GM23248 (cell line): ENCODE measurements around the gene CAMK1D. TPM values are rescaled to one million over a fixed set of nuclear protein-coding genes. Genes with fewer than 3 reads are reported as not detected.

Experiments used
- DNase-seq: peaks from one replicate; pipeline ENCODE4 v3.0.0-alpha.2; 2015
- H2AFZ ChIP-seq: fragments of 200-600 bp; sonication (generic); 2 replicates; pipeline ENCODE4 v1.6.1; 2016; ENCODE audit warnings: antibody characterized with exemption
- H3F3A ChIP-seq: fragments of 200-600 bp; sonication (generic); 2 replicates; pipeline ENCODE4 v1.6.1; 2016; ENCODE audit warnings: mild to moderate bottlenecking, antibody characterized with exemption, mixed run types; ENCODE audit not compliant: insufficient read depth
- H3K27ac ChIP-seq: fragments of 200-600 bp; sonication (generic); 2 replicates; pipeline ENCODE4 v1.5.1; 2016; ENCODE audit warnings: mild to moderate bottlenecking
- H3K27me3 ChIP-seq: fragments of 200-600 bp; sonication (generic); replicated peaks from 2 replicates; pipeline ENCODE4 v1.6.1; 2016; ENCODE audit warnings: mild to moderate bottlenecking; ENCODE audit not compliant: insufficient read depth
- H3K36me3 ChIP-seq: fragments of 200-600 bp; sonication (generic); 2 replicates; pipeline ENCODE4 v1.6.1; 2016; ENCODE audit warnings: low read depth, mild to moderate bottlenecking
- H3K4me1 ChIP-seq: fragments of 200-600 bp; sonication (generic); 2 replicates; pipeline ENCODE4 v1.6.1; 2016; ENCODE audit warnings: mild to moderate bottlenecking; ENCODE audit not compliant: insufficient read depth
- H3K4me2 ChIP-seq: fragments of 200-600 bp; sonication (generic); one replicate; pipeline ENCODE4 v1.6.1; 2016; ENCODE audit warnings: mild to moderate bottlenecking; ENCODE audit not compliant: unreplicated experiment
- H3K4me3 ChIP-seq: fragments of 200-600 bp; sonication (generic); 2 replicates; pipeline ENCODE4 v1.5.1; 2016; ENCODE audit warnings: mild to moderate bottlenecking
- H3K79me2 ChIP-seq: fragments of 200-600 bp; sonication (generic); 2 replicates; pipeline ENCODE4 v1.6.1; 2016; ENCODE audit warnings: mild to moderate bottlenecking; ENCODE audit not compliant: insufficient read depth
- H3K9ac ChIP-seq: fragments of 200-600 bp; sonication (generic); 2 replicates; pipeline ENCODE4 v1.6.1; 2016; ENCODE audit warnings: mild to moderate bottlenecking
- H3K9me2 ChIP-seq: fragments of 200-600 bp; sonication (generic); 2 replicates; pipeline ENCODE4 v1.6.1; 2016; ENCODE audit warnings: mixed run types, mild to moderate bottlenecking, moderate library complexity; ENCODE audit not compliant: insufficient read depth
- H3K9me3 ChIP-seq: fragments of 200-600 bp; sonication (generic); one replicate; pipeline ENCODE4 v1.6.1; 2017; ENCODE audit warnings: low read depth
- H4K20me1 ChIP-seq: fragments of 200-600 bp; sonication (generic); 2 replicates; pipeline ENCODE4 v1.6.0; 2016; ENCODE audit not compliant: insufficient read depth
- EZH2 ChIP-seq: fragments of 200-600 bp; sonication (generic); IDR thresholded peaks from 2 replicates; pipeline ENCODE4 v1.6.1; 2018; ENCODE audit warnings: antibody characterized with exemption, mild to moderate bottlenecking; ENCODE audit not compliant: insufficient read depth, poor library complexity, severe bottlenecking
- EZH2phosphoT487 ChIP-seq: fragments of 200-600 bp; sonication (generic); IDR thresholded peaks from 2 replicates; pipeline ENCODE4 v1.6.1; 2018; ENCODE audit warnings: antibody characterized with exemption, moderate library complexity, mild to moderate bottlenecking, low read depth; ENCODE audit not compliant: insufficient read depth
- WGBS, 2 experiments: methylation state at CpG; one replicate each; pipeline ENCODE4 v1.1.6; 2015 to 2017; ENCODE audit warnings: low lambda C conversion rate in 2 of 2, low coverage in 1 of 2; ENCODE audit errors: missing lambda C conversion rate in 2 of 2; 5-methylcytosine and 5-hydroxymethylcytosine counted together
- in situ Hi-C: fragments of 300-500 bp; cut with MboI; formaldehyde crosslinking; loops from 2 replicates; pipeline ENCODE4 v1.15.0; 2020
- polyA plus RNA-seq: library from polyadenylated mRNA; unstranded; fragments of >200 nt; fragmentation: Nextera tagmentation; extraction: Ambion mirVana; gene quantifications from 2 replicates; pipeline ENCODE4 v1.2.1, GENCODE V29; 2016
- total RNA-seq: library from RNA; depleted of rRNA; stranded (reverse); fragments of >200 nt; shearing (Covaris generic); gene quantifications from 2 replicates; pipeline ENCODE4 v1.2.3, GENCODE V29; 2014

The CAMK1D gene
- total and polyA plus RNA-seq, 2 experiments from 2014 or later = 0.22 to 0.55 TPM

- no peaks in the 10 kb centered on the region for H3K79me2 ChIP-seq
- H3K9me2 ChIP-seq = no peaks in the 10 kb centered on the region
- no peak overlapping the region for H3K27ac ChIP-seq
- H3K9ac ChIP-seq = no peak overlapping the region
- no peaks in the 10 kb centered on the region for H3K9me3 ChIP-seq
- no peaks in the 10 kb centered on the region for H4K20me1 ChIP-seq
- WGBS, 2 experiments = 74 to 83% methylated on average over 8 of the region's 8 CpGs
- H3K4me1 ChIP-seq = no peaks in the 10 kb centered on the region
- no peaks in the 10 kb centered on the region for H3F3A ChIP-seq
- H3K27me3 ChIP-seq = peaks cover 8% of the 10 kb centered on the region; the same call in 1 of the 2 replicates
- in situ Hi-C loops = no loop called here
- no peak overlapping the region for H3K4me3 ChIP-seq
- H2AFZ ChIP-seq = no peak overlapping the region
- no peak overlapping the region for H3K4me2 ChIP-seq
- no peak for TF ChIP-seq EZH2phosphoT487
- DNase-seq = no peak
- H3K36me3 ChIP-seq = no peaks in the 10 kb centered on the region
Observed at GRCh38 chr10:12684784-12685183, 335.4 kb downstream of the CAMK1D start.

DNA sequence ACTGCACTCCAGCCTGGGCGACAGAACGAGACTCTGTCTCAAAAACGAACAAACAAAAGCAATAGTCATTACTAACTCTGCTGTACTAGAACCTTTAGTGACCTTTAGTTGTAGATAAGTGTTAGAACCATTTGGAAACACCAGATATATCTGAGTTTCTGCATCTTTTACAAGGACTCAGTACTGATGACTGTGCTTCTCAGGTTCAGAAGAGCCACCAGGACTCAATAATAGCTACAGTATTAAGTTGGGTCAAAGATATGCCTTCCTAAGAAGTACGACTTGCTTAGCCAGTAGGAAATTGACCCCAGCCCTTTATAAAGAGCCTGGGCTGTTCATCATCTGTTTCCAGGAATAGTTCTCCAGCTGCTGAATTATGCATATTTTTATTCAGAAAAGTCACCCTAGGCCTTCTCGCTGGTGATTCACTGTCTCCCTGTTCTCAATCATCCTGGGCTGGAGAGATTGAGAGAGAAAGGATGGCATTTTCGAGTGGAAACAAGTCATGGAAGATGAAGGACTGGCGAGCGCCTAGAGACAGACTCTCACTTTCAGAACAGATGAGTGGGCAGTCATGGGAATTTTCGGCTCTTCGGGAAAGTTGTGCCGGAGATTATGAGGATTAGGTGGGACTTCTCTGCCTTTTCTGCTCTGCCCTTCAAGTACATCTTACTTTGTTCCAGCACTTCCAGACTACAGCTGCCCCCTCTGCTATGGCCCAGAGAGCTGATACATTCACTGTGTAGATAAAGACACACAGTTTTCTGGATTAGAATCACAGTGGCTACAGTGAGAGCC, 336.1 kb downstream of the CAMK1D start:
- Histone ChIP-seq H3K27ac (no peak overlapping the region), H4K20me1 (no peaks in the 10 kb centered on the region), H3K9me3 (no peaks in the 10 kb centered on the region), H3K27me3 (peaks cover 8% of the 10 kb centered on the region; the same call in 1 of the 2 replicates), H3K9ac (no peak overlapping the region), H2AFZ (no peak overlapping the region), H3K9me2 (no peaks in the 10 kb centered on the region), H3K4me1 (no peaks in the 10 kb centered on the region), H3K4me3 (no peak overlapping the region), H3F3A (no peaks in the 10 kb centered on the region), H3K4me2 (no peak overlapping the region), H3K79me2 (no peaks in the 10 kb centered on the region), H3K36me3 (no peaks in the 10 kb centered on the region)
- TF ChIP-seq EZH2 (no peak), EZH2phosphoT487 (no peak)
- DNase-seq = no peak
- in situ Hi-C loops = no loop called here
- 73 to 77% methylated on average over 11 of the region's 11 CpGs for WGBS, 2 experiments

- H3K9me3 ChIP-seq = no peaks in the 10 kb centered on the region
- H3K4me3 ChIP-seq = no peak overlapping the region
- in situ Hi-C loops = no loop called here
- H3K4me1 ChIP-seq = no peaks in the 10 kb centered on the region
- H3K79me2 ChIP-seq = no peaks in the 10 kb centered on the region
- WGBS, 2 experiments = 46 to 53% methylated on average over 4 of the region's 4 CpGs
- no peak overlapping the region for H2AFZ ChIP-seq
- H3K27me3 ChIP-seq = peaks cover 8% of the 10 kb centered on the region; the same call in 1 of the 2 replicates
- H3K27ac ChIP-seq = no peak overlapping the region
- H3K9me2 ChIP-seq = no peaks in the 10 kb centered on the region
- H3K9ac ChIP-seq = no peak overlapping the region
- DNase-seq = no peak
- no peaks in the 10 kb centered on the region for H3F3A ChIP-seq
- no peaks in the 10 kb centered on the region for H3K36me3 ChIP-seq
- no peak for TF ChIP-seq EZH2phosphoT487
- TF ChIP-seq EZH2 = no peak
- H3K4me2 ChIP-seq = no peak overlapping the region
- H4K20me1 ChIP-seq = no peaks in the 10 kb centered on the region
Observed at GRCh38 chr10:12687996-12688395, 338.6 kb downstream of the CAMK1D start.

DNA sequence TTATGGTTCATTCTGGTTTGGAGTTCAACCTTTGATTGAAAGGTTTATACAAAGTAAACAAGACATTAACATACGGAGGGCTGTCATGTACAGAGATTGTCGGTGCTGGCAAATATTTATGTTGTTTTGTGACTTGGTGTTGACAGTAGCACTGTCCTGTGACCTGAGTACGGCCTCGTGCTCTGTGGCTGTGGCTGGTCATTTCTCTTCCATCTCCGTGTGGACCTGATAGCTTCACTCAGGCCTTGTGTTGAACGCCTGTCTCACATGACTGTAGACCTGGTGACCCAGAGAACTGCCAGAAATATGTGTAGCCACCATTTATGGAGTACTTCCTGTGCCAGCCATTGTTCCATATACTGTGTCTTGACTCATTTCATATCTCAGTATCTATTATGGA, 340.5 kb downstream of the CAMK1D start:
- Histone ChIP-seq H2AFZ (no peak overlapping the region), H3K27ac (no peak overlapping the region), H4K20me1 (no peaks in the 10 kb centered on the region), H3K27me3 (peaks cover 8% of the 10 kb centered on the region; the same call in 1 of the 2 replicates), H3K4me3 (no peak overlapping the region), H3K9ac (no peak overlapping the region), H3K79me2 (no peaks in the 10 kb centered on the region), H3K36me3 (no peaks in the 10 kb centered on the region), H3K4me2 (no peak overlapping the region), H3F3A (no peaks in the 10 kb centered on the region), H3K9me2 (no peaks in the 10 kb centered on the region), H3K9me3 (no peaks in the 10 kb centered on the region), H3K4me1 (no peaks in the 10 kb centered on the region)
- 73 to 83% methylated on average over 6 of the region's 6 CpGs for WGBS, 2 experiments
- DNase-seq = no peak
- in situ Hi-C loops = no loop called here
- no peak for TF ChIP-seq EZH2
- no peak for TF ChIP-seq EZH2phosphoT487
